CD4-positive, alpha-beta T cell treated with Interferon gamma for 1 hour (primary cell): ENCODE results near the gene SETBP1.

ENCODE experiments used
- DNase-seq: peaks from one replicate; pipeline ENCODE4 v3.0.0-alpha.2; 2020

Gene SETBP1

DNA sequence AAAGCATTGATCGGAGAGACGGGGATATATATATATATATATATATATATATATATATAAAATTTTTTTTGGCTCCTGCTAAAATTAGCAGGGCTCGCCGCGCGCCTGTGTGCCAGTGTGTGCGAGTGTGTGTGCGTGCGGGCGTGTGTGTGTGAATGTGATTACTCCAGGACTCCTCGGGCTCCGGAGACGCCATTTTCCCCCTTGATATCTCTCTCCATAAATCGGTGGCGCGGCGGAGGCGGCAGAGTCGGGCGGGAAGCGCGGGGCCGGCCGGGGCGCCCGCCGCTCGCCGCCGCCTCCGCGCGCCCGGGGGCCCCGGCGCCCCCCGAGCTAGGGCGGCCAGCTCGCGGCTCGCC lies 795 bp upstream of the SETBP1 start:
- DNase-seq = peak; percentile 27

- no peak for DNase-seq
These were observed 635 bp downstream of the SETBP1 start for GRCh38 chr18:44681076-44681970.

DNA sequence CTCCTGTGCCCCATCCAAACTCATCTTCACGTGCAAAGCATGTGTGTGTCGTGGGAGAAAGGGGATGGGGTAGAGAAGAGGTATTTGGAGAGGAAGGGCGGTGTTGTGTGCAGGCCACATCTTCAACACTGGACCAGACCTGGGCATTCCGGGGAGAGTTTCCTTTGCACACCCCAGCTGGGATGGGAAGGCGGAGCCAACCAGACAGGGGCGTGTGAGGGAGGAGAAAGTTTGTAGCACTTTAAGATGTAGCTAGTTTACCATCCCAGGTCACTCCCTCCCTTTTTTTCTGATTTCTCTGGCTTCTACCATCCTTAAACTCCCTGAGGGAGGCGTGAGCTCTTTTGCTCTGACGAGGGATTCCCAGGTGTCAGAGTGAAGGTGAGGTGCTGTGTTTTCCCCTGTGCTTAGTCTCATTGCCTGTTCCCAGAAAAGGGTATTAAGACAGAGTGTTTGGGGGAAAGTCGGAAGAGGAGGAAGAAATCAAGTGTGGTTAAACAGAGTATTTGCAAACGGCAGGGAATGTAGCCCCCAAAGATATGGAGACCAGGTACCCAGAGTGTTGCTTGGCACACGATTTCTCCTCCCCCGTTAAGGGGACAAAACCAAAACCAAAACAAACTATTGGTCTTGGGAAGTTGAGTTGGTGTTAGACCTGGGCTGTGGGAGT lies 1.6 kb downstream of the SETBP1 start:
- no peak for DNase-seq

GRCh38 chr18:44682871-44683221 lies 2.2 kb downstream of the SETBP1 start:
- DNase-seq = no peak

- DNase-seq = no peak
These were observed 2.9 kb downstream of the SETBP1 start for GRCh38 chr18:44683556-44683955.

DNA sequence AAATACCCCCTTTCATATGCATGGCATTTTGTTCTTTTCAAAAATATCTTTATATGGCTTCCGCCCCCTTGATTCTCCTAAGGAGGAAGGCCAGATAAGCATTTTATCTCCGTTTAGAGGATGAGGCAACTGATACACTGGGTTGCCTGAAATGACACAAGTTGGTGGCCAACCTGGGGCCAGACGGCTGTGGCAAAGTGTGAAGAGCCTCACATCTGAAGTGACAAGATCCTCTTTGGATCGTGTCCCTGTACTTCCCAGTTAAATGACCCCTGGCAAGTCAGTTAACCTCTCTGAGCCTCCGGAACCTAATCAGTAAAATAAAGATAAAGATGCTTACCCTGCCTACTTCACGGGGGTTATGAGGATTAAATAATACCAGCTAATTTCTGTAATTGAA lies 4.6 kb downstream of the SETBP1 start:
- no peak for DNase-seq

DNA sequence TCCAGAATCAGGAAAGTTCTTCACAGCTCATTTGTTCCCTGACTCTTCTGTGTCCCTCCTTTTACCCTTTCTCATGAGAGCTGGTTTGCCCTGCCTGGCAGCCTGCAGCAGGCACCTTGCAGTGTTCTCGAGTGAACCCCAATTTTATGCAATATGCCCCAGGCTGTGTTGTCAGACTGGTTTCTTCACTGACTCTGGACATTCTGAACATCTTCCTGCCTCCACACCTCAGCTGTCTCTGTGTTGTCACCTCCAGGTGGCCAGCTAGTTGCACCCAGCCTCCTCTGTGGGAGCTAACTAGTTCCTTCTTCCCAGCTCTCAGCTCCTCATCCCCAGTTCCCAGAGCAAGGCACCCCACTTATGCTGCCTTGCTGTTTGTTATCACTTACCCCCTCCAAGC lies 5.5 kb downstream of the SETBP1 start:
- DNase-seq = no peak

- no peak for DNase-seq
These were observed 6.7 kb downstream of the SETBP1 start for GRCh38 chr18:44687421-44687820.

- DNase-seq = no peak
These were observed 9.0 kb downstream of the SETBP1 start for GRCh38 chr18:44689736-44690135.

GRCh38 chr18:44691148-44691925 lies 10.6 kb downstream of the SETBP1 start:
- no peak for DNase-seq

DNA sequence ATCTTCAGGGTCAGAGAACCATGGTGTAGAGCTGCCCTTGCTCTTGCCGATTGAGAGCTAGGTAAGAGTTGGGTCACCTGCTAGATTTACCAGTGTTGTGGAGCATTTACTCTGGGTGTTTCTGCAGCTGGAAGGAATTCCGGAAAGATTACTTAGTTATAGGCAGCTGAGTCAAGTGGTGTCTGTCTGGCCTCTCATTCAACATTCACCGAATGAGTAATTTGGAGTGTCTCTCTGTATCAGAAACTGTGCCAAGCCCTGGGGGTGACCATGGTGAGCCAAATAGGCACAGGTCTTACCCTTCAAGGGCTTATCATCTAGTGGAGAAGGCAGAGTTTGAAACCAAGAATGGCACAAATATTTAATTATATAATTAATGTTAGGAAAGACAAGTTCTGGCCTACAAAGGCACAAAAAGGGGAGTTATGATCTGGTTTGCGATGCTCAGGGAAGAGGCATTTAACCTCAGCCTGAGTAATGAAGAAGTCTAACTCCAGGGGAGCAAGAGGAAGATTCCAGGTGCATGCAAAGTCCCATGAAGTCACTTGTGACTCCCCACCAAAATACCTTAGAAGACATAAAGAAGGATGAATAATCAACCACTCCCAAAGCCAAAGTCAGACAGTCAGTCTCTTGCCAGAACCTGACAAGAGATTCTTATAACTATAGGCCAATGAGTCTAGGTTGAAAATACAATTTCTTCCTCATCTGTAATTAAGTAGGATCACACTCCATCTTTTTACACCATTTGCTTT lies 12.5 kb downstream of the SETBP1 start:
- no peak for DNase-seq

GRCh38 chr18:44695503-44695902 lies 14.8 kb downstream of the SETBP1 start:
- no peak for DNase-seq

DNA sequence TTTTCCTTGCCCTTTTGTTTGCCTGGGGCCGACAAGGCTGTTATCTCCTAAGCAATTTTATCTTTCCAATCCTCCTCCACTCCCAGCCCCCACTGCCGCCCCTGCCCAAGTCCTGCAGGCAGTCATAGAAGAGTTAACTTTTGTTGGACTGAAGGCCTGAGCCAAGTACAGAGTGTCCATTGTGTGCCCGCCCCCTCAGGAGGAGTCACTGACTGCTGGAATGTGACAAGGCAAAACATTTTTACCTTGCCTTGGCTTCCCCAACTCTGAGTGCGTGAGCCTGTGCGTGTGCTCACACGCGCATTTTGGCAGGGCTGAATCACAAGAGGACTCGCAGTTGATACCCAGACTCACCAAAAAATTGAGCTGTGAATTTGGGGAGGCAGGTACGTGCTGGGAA lies 16.2 kb downstream of the SETBP1 start:
- no peak for DNase-seq

GRCh38 chr18:44697315-44697714 lies 16.6 kb downstream of the SETBP1 start:
- no peak for DNase-seq

- DNase-seq = no peak
These were observed 17.8 kb downstream of the SETBP1 start for GRCh38 chr18:44698518-44698917.

GRCh38 chr18:44699572-44700261 lies 19.0 kb downstream of the SETBP1 start:
- DNase-seq = no peak

DNA sequence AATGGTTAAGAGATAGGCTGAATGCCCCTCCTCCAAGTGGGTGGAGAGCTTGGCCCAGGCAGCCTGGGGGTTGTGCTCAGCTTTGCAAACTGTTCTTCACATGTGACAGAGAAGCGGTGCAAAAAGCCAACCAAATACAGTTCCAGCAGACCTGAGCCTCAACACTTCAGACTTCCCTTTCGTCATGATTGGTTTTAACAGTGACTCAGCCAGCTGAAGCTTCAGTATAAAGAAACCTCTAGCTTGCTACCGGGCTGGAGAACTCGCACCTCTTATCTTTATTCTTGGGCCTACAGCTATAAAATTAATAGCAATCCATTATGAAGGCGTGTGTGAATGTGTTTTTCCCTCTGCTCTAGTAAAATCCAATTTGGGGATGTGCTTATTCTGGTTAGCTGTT lies 20.0 kb downstream of the SETBP1 start:
- peak; percentile 31 for DNase-seq

DNA sequence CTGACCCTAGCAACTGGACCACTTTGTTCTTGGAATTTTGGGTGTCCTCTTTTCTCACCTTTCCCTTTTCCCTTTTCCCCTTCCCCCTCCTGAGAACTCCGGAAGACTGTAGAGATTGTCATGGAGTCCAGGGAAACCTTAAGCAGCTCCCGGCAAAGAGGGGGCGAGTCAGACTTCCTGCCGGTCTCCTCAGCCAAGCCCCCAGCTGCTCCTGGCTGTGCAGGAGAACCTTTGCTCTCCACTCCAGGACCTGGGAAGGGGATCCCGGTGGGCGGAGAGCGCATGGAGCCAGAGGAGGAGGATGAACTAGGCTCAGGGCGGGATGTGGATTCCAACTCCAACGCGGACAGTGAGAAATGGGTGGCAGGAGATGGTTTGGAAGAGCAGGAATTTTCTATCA lies 20.5 kb downstream of the SETBP1 start:
- DNase-seq = no peak

- DNase-seq = no peak
These were observed 21.9 kb downstream of the SETBP1 start for GRCh38 chr18:44702594-44702993.

GRCh38 chr18:44704135-44704789 lies 23.6 kb downstream of the SETBP1 start:
- no peak for DNase-seq

DNA sequence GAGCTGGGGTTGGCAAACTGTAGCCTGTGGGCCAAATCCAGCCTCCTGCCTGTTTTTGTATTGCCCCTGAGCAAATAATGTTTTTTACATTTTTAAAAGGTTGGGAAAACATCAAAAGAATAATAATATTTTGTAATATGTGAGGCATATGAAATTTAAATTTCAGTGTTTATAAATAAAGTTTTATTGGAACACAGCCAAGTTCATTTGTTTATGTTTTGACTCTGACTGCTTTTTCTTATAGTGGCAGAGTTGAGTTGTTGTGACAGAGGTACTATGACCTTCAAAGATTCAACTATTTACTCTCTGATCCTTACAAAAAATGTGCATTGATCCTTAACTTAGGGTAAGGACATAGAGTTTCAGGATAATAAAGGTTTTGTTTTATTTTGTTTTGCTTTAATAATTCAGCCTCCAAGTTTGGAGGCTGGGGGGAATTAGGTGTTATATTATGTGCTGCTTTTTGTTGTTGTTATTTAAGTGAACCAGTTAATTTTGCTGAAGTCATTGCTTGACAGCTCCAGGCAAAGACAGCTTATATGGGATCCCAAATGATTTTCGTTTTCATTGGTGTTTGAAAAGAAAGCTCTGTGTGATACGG lies 24.5 kb downstream of the SETBP1 start:
- DNase-seq = no peak
